ENCODE results near the gene GOLGA3. TPM values are rescaled to one million over a fixed set of nuclear protein-coding genes. Genes with fewer than 3 reads are reported as not detected.
A peak's percentile ranks its signal among the peaks of the same experiment; 100 is the strongest.
"Not testable (repeated sequence)": the region's sequence is repeated elsewhere in the genome, so short reads cannot be mapped to it uniquely, and the experiment has no call there.

GOLGA3 gene
- total RNA-seq, 1 donor from 2014 or later, result 44.3 TPM

GRCh38 chr12:132803125-132803524 lies 25.5 kb downstream of the GOLGA3 start:
- no peak overlapping the region for H3K27ac Mint-ChIP-seq (ENCODE audit: unreplicated experiment)
- no peak for DNase-seq (ENCODE audit: low spot score)
- H3K4me3 Mint-ChIP-seq (ENCODE audit: unreplicated experiment), result peak overlapping the region; percentile 81
- no peaks in the 10 kb centered on the region for H3K9me3 Mint-ChIP-seq (ENCODE audit: unreplicated experiment)
- peaks cover 47% of the 10 kb centered on the region for H3K36me3 Mint-ChIP-seq (ENCODE audit: low read depth, unreplicated experiment)
- H3K4me1 Mint-ChIP-seq (ENCODE audit: unreplicated experiment), result no peaks in the 10 kb centered on the region
- peaks cover 2% of the 10 kb centered on the region for H3K27me3 Mint-ChIP-seq (ENCODE audit: unreplicated experiment)
- TF ChIP-seq, protein P1, sequence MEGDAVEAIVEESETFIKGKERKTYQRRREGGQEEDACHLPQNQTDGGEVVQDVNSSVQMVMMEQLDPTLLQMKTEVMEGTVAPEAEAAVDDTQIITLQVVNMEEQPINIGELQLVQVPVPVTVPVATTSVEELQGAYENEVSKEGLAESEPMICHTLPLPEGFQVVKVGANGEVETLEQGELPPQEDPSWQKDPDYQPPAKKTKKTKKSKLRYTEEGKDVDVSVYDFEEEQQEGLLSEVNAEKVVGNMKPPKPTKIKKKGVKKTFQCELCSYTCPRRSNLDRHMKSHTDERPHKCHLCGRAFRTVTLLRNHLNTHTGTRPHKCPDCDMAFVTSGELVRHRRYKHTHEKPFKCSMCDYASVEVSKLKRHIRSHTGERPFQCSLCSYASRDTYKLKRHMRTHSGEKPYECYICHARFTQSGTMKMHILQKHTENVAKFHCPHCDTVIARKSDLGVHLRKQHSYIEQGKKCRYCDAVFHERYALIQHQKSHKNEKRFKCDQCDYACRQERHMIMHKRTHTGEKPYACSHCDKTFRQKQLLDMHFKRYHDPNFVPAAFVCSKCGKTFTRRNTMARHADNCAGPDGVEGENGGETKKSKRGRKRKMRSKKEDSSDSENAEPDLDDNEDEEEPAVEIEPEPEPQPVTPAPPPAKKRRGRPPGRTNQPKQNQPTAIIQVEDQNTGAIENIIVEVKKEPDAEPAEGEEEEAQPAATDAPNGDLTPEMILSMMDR (IDR thresholded peaks at IDR 0.05; ENCODE audit: unreplicated experiment), result no peak

DNA sequence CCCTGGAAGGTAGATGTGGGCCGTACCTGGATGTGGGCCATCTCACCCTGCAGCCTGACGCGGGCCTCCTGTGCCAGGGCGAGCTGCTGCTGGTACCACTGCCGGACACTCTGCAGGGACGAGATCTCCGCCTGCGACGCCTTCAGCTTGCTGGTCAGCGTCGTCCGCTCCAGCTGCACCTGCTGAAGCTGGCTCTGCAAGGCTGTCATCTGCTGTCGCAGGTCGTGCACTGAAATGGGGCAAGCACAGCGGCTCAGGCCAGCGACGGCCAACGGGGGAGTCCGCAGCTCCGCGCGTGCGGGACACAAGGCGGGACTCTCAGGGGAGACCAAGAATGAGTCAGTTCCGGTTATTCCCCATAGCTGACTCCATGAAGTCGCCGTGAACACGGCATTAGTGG lies 26.9 kb downstream of the GOLGA3 start:
- Mint-ChIP-seq H3K27ac (ENCODE audit: unreplicated experiment) (no peak overlapping the region), H3K36me3 (ENCODE audit: low read depth, unreplicated experiment) (peaks cover 47% of the 10 kb centered on the region), H3K9me3 (ENCODE audit: unreplicated experiment) (no peaks in the 10 kb centered on the region), H3K27me3 (ENCODE audit: unreplicated experiment) (peaks cover 2% of the 10 kb centered on the region), H3K4me1 (ENCODE audit: unreplicated experiment) (no peaks in the 10 kb centered on the region), H3K4me3 (ENCODE audit: unreplicated experiment) (no peak overlapping the region)
- DNase-seq (ENCODE audit: low spot score), result no peak
- TF ChIP-seq, protein P1 (IDR thresholded peaks at IDR 0.05; ENCODE audit: unreplicated experiment), result no peak

- no peaks in the 10 kb centered on the region for H3K4me1 Mint-ChIP-seq (ENCODE audit: unreplicated experiment)
- H3K9me3 Mint-ChIP-seq (ENCODE audit: unreplicated experiment), result no peaks in the 10 kb centered on the region
- H3K4me3 Mint-ChIP-seq (ENCODE audit: unreplicated experiment), result no peak overlapping the region
- no peak overlapping the region for H3K27ac Mint-ChIP-seq (ENCODE audit: unreplicated experiment)
- peaks cover 38% of the 10 kb centered on the region for H3K36me3 Mint-ChIP-seq (ENCODE audit: low read depth, unreplicated experiment)
- no peak for DNase-seq (ENCODE audit: low spot score)
- H3K27me3 Mint-ChIP-seq (ENCODE audit: unreplicated experiment), result peaks cover 2% of the 10 kb centered on the region
- TF ChIP-seq, protein P1 (IDR thresholded peaks at IDR 0.05; ENCODE audit: unreplicated experiment), result no peak
Measured at GRCh38 chr12:132798836-132799235, 29.8 kb downstream of the GOLGA3 start.

GRCh38 chr12:132797820-132798570 lies 30.7 kb downstream of the GOLGA3 start:
- Mint-ChIP-seq H3K4me3 (ENCODE audit: unreplicated experiment) (no peak overlapping the region), H3K27me3 (ENCODE audit: unreplicated experiment) (peaks cover 2% of the 10 kb centered on the region), H3K36me3 (ENCODE audit: low read depth, unreplicated experiment) (peaks cover 36% of the 10 kb centered on the region), H3K27ac (ENCODE audit: unreplicated experiment) (no peak overlapping the region), H3K4me1 (ENCODE audit: unreplicated experiment) (no peaks in the 10 kb centered on the region), H3K9me3 (ENCODE audit: unreplicated experiment) (no peaks in the 10 kb centered on the region)
- no peak for DNase-seq (ENCODE audit: low spot score)
- TF ChIP-seq, protein P1 (IDR thresholded peaks at IDR 0.05; ENCODE audit: unreplicated experiment), result no peak

DNA sequence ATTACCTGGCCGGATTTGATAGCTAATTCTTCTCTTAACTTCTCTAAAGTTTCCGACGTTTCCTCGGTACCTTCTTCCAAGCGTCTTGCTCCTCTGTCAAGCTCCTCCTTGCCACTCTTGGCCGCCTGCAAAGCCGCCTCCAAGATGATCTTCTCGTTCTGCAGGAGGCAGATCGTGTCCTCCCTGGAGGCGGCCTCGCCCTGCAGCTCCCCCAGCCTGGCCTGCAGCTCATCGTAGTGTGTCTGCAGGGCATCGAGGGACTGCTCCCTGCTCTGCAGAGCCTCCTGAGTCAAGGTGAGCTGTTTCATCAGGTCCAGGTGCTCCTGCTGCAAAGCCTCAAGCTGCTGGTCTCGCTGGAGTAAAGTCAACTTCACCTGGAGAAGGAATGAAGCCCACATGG lies 32.8 kb downstream of the GOLGA3 start:
- H3K27me3 Mint-ChIP-seq (ENCODE audit: unreplicated experiment), result peaks cover 1% of the 10 kb centered on the region
- TF ChIP-seq, protein P1 (IDR thresholded peaks at IDR 0.05; ENCODE audit: unreplicated experiment), result no peak
- DNase-seq (ENCODE audit: low spot score), result no peak
- no peak overlapping the region for H3K27ac Mint-ChIP-seq (ENCODE audit: unreplicated experiment)
- H3K36me3 Mint-ChIP-seq (ENCODE audit: low read depth, unreplicated experiment), result peaks cover 29% of the 10 kb centered on the region
- H3K9me3 Mint-ChIP-seq (ENCODE audit: unreplicated experiment), result no peaks in the 10 kb centered on the region
- H3K4me1 Mint-ChIP-seq (ENCODE audit: unreplicated experiment), result no peaks in the 10 kb centered on the region
- no peak overlapping the region for H3K4me3 Mint-ChIP-seq (ENCODE audit: unreplicated experiment)

- peaks cover 42% of the 10 kb centered on the region for H3K36me3 Mint-ChIP-seq (ENCODE audit: low read depth, unreplicated experiment)
- H3K4me3 Mint-ChIP-seq (ENCODE audit: unreplicated experiment); DNase-seq (ENCODE audit: low spot score); H3K27me3 Mint-ChIP-seq (ENCODE audit: unreplicated experiment); H3K9me3 Mint-ChIP-seq (ENCODE audit: unreplicated experiment); H3K4me1 Mint-ChIP-seq (ENCODE audit: unreplicated experiment); H3K27ac Mint-ChIP-seq (ENCODE audit: unreplicated experiment): not testable (repeated sequence)
Measured at GRCh38 chr12:132791940-132792339, 36.7 kb downstream of the GOLGA3 start.

Measured in endothelial cell (in vitro differentiated cells).